GM12878 (cell line): ENCODE measurements around the gene ASMTL.

Experiments
- EZH2 ChIP-seq: IDR thresholded peaks from 2 replicates; pipeline ENCODE4 v1.6.1; 2012; ENCODE audit warnings: low read depth, mild to moderate bottlenecking, control low read depth, inconsistent platforms, low read length, borderline replicate concordance; ENCODE audit not compliant: control insufficient read depth
- JUNB ChIP-seq: IDR thresholded peaks from 2 replicates; pipeline ENCODE4 v1.6.1; 2016; ENCODE audit warnings: antibody characterized with exemption, mild to moderate bottlenecking
- NBN ChIP-seq: fragments of 450-650 bp; IDR thresholded peaks from 2 replicates; pipeline ENCODE4 v1.6.1; 2016
- POLR2A ChIP-seq: IDR thresholded peaks from 2 replicates; pipeline ENCODE4 v1.6.1; 2011; ENCODE audit warnings: low read depth, mild to moderate bottlenecking, low read length
- TARDBP ChIP-seq: IDR thresholded peaks from 2 replicates; pipeline ENCODE4 v1.6.1; 2016; ENCODE audit warnings: borderline replicate concordance
- ZNF274 ChIP-seq: IDR thresholded peaks from one replicate; pipeline ENCODE4 v1.8.0; 2011; ENCODE audit not compliant: insufficient read length, insufficient read depth
- TF ChIP-seq, protein P1 (sequence below): fragments of 450-650 bp; IDR thresholded peaks from 2 replicates; pipeline ENCODE4 v1.6.1; 2017; ENCODE audit warnings: mild to moderate bottlenecking
- TF ChIP-seq, protein P2 (sequence below): IDR thresholded peaks from 2 replicates; pipeline ENCODE4 v1.6.1; 2011; ENCODE audit warnings: low read depth, low read length, improper control_type of control experiment, borderline replicate concordance
- TF ChIP-seq, protein P3 (sequence below), 3 experiments: IDR thresholded peaks in 2 of 3; conservative IDR thresholded peaks in 1 of 3; 2 replicates each; pipeline ENCODE4 v1.5.1; 2011; ENCODE audit warnings: low read depth in 3 of 3, low read length in 3 of 3, mild to moderate bottlenecking in 3 of 3, control low read depth in 2 of 3, moderate library complexity in 2 of 3, inconsistent platforms in 1 of 3, mixed read lengths in 1 of 3; ENCODE audit not compliant: control insufficient read depth in 2 of 3, insufficient read depth in 1 of 3; ENCODE audit errors: extremely low read depth in 1 of 3
- TF ChIP-seq, protein P4 (sequence below): IDR thresholded peaks from 2 replicates; pipeline ENCODE4 v1.6.1; 2011; ENCODE audit warnings: borderline replicate concordance, low read depth, mild to moderate bottlenecking, moderate library complexity, mixed read lengths, low read length; ENCODE audit not compliant: insufficient read depth; ENCODE audit errors: extremely low read length
- TF ChIP-seq, protein P5 (sequence below): IDR thresholded peaks from 2 replicates; pipeline ENCODE4 v1.6.1; 2011; ENCODE audit warnings: mild to moderate bottlenecking, low read depth, low read length, moderate library complexity; ENCODE audit not compliant: insufficient replicate concordance

DNA sequence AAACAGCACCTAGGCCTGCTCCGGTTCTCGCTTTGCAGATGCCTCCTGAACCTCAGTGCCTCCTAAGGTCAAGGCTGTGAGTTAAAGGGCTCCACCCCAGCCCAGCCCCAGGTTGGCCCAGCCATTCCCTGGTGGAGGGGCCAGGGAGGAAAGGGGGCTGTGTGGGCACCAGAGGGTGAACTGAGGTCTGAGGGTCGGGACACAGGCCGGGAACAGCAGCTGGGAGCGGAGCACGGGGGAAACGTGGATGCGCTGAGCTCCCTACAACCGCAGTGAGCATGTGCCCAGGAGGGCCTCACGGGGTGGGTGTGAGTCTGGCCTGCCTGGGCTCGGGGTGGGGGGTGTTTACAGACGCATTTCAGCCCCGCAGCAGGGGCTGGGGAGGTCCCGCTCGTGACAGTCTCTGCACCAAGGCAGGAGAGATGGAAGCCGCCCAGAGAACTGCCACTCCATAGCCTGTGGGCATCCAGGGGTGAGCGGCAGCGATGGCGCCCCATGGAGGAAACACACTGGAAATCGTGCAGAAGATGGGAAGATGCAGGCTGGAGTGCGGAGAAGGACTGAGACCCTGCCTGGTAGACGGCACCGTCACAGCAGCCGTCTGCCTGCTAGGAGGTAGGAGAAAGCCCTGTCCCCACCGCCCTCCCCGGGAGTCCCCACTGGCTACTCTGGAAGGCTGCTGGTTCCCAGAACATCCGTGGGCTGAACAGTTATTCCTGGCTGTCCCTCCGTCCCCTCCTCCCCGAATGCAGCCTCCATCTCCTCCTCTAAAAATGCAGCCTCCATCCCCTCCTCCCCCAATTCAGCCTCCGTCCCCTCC lies 50.9 kb downstream of the ASMTL start:
- TF ChIP-seq EZH2 (no peak), JUNB (no peak), POLR2A (no peak), ZNF274 (no peak), NBN (no peak), TARDBP (no peak)
- TF ChIP-seq, protein P1, sequence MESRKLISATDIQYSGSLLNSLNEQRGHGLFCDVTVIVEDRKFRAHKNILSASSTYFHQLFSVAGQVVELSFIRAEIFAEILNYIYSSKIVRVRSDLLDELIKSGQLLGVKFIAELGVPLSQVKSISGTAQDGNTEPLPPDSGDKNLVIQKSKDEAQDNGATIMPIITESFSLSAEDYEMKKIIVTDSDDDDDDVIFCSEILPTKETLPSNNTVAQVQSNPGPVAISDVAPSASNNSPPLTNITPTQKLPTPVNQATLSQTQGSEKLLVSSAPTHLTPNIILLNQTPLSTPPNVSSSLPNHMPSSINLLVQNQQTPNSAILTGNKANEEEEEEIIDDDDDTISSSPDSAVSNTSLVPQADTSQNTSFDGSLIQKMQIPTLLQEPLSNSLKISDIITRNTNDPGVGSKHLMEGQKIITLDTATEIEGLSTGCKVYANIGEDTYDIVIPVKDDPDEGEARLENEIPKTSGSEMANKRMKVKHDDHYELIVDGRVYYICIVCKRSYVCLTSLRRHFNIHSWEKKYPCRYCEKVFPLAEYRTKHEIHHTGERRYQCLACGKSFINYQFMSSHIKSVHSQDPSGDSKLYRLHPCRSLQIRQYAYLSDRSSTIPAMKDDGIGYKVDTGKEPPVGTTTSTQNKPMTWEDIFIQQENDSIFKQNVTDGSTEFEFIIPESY = no peak
- TF ChIP-seq, protein P2, sequence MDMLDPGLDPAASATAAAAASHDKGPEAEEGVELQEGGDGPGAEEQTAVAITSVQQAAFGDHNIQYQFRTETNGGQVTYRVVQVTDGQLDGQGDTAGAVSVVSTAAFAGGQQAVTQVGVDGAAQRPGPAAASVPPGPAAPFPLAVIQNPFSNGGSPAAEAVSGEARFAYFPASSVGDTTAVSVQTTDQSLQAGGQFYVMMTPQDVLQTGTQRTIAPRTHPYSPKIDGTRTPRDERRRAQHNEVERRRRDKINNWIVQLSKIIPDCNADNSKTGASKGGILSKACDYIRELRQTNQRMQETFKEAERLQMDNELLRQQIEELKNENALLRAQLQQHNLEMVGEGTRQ = no peak
- TF ChIP-seq, protein P3, sequence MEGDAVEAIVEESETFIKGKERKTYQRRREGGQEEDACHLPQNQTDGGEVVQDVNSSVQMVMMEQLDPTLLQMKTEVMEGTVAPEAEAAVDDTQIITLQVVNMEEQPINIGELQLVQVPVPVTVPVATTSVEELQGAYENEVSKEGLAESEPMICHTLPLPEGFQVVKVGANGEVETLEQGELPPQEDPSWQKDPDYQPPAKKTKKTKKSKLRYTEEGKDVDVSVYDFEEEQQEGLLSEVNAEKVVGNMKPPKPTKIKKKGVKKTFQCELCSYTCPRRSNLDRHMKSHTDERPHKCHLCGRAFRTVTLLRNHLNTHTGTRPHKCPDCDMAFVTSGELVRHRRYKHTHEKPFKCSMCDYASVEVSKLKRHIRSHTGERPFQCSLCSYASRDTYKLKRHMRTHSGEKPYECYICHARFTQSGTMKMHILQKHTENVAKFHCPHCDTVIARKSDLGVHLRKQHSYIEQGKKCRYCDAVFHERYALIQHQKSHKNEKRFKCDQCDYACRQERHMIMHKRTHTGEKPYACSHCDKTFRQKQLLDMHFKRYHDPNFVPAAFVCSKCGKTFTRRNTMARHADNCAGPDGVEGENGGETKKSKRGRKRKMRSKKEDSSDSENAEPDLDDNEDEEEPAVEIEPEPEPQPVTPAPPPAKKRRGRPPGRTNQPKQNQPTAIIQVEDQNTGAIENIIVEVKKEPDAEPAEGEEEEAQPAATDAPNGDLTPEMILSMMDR (IDR thresholded peaks at IDR 0.05 in 2 of 3, conservative IDR thresholded peaks at IDR 0.05 in 1 of 3; ENCODE audit: control insufficient read depth in 2 of 3, extremely low read depth in 1 of 3, insufficient read depth in 1 of 3, low read depth in 3 of 3, low read length in 3 of 3) = no peak
- TF ChIP-seq, protein P4, sequence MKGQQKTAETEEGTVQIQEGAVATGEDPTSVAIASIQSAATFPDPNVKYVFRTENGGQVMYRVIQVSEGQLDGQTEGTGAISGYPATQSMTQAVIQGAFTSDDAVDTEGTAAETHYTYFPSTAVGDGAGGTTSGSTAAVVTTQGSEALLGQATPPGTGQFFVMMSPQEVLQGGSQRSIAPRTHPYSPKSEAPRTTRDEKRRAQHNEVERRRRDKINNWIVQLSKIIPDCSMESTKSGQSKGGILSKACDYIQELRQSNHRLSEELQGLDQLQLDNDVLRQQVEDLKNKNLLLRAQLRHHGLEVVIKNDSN = no peak
- TF ChIP-seq, protein P5, sequence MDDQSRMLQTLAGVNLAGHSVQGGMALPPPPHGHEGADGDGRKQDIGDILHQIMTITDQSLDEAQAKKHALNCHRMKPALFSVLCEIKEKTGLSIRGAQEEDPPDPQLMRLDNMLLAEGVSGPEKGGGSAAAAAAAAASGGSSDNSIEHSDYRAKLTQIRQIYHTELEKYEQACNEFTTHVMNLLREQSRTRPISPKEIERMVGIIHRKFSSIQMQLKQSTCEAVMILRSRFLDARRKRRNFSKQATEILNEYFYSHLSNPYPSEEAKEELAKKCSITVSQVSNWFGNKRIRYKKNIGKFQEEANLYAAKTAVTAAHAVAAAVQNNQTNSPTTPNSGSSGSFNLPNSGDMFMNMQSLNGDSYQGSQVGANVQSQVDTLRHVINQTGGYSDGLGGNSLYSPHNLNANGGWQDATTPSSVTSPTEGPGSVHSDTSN = no peak
